Measurements from ENCODE around the gene PIM3.

PIM3 gene

GRCh38 chr22:49992921-49993648 lies 32.5 kb downstream of the PIM3 start:
- peak in 1 of 2 experiments; percentile 56 for DNase-seq

- DNase-seq: no peak
Measured at GRCh38 chr22:49993649-49994360, 33.2 kb downstream of the PIM3 start.

GRCh38 chr22:49994361-49995040 lies 33.9 kb downstream of the PIM3 start:
- no peak for DNase-seq

- DNase-seq: no peak
Measured at GRCh38 chr22:49995041-49995360, 34.4 kb downstream of the PIM3 start.

- no peak for DNase-seq
Measured at GRCh38 chr22:49995361-49996118, 35.0 kb downstream of the PIM3 start.

GRCh38 chr22:49996119-49996517 lies 35.5 kb downstream of the PIM3 start:
- DNase-seq: no peak

- no peak for DNase-seq
Measured at GRCh38 chr22:49996518-49997250, 36.1 kb downstream of the PIM3 start.

- no peak for DNase-seq
Measured at GRCh38 chr22:49997251-49997599, 36.7 kb downstream of the PIM3 start.

GRCh38 chr22:49997932-49998717 lies 37.6 kb downstream of the PIM3 start:
- DNase-seq: peak in 1 of 2 experiments; percentile 21

GRCh38 chr22:49998718-49999062 lies 38.1 kb downstream of the PIM3 start:
- DNase-seq: no peak

GRCh38 chr22:49999063-49999945 lies 38.7 kb downstream of the PIM3 start:
- no peak for DNase-seq

- DNase-seq: no peak
Measured at GRCh38 chr22:49999946-50000586, 39.5 kb downstream of the PIM3 start.

- DNase-seq: no peak
Measured at GRCh38 chr22:50000587-50001387, 40.2 kb downstream of the PIM3 start.

GRCh38 chr22:50001388-50002231 lies 41.0 kb downstream of the PIM3 start:
- DNase-seq: no peak

- no peak for DNase-seq
Measured at GRCh38 chr22:50002791-50003190, 42.2 kb downstream of the PIM3 start.

- DNase-seq: no peak
Measured at GRCh38 chr22:50004918-50005317, 44.3 kb downstream of the PIM3 start.

GRCh38 chr22:50007057-50007511 lies 46.5 kb downstream of the PIM3 start:
- no peak for DNase-seq
